Nephron (organoid): ENCODE data around the gene TPD52L2.
"Not testable (repeated sequence)": the region's sequence is repeated elsewhere in the genome, so short reads cannot be mapped to it uniquely, and the experiment has no call there.

Source experiments
- H3K27ac Mint-ChIP-seq, 3 experiments: 2 replicates each; pipeline ENCODE4 v1.8.0; 2020; ENCODE audit warnings: mixed read lengths in 3 of 3, mild to moderate bottlenecking in 2 of 3, moderate library complexity in 1 of 3
- H3K27me3 Mint-ChIP-seq: 2 replicates; pipeline ENCODE4 v1.8.0; 2021; ENCODE audit warnings: low read depth, mild to moderate bottlenecking, moderate library complexity, mixed read lengths
- H3K36me3 Mint-ChIP-seq: 2 replicates; pipeline ENCODE4 v1.8.0; 2020; ENCODE audit warnings: low read depth, mixed read lengths
- H3K4me1 Mint-ChIP-seq: 2 replicates; pipeline ENCODE4 v1.8.0; 2020; ENCODE audit warnings: mixed read lengths
- H3K4me3 Mint-ChIP-seq, 3 experiments: 2 replicates each; pipeline ENCODE4 v1.8.0; 2020; ENCODE audit warnings: mild to moderate bottlenecking in 3 of 3, mixed read lengths in 3 of 3, moderate library complexity in 2 of 3
- H3K9me3 Mint-ChIP-seq: 2 replicates; pipeline ENCODE4 v1.8.0; 2020; ENCODE audit warnings: mixed read lengths
- CTCF ChIP-seq, 3 experiments: fragments of 200-600 bp; sonication (generic); IDR thresholded peaks; one replicate each; pipeline ENCODE4 v1.5.0; 2021; ENCODE audit warnings: antibody characterized with exemption in 3 of 3; ENCODE audit not compliant: unreplicated experiment in 3 of 3

TPD52L2 gene

GRCh38 chr20:63929071-63929470 is 64.0 kb downstream of the TPD52L2 start:
- Mint-ChIP-seq H3K4me3 (no peak overlapping the region), H3K4me1 (peaks cover 5% of the 10 kb centered on the region), H3K27ac (no peak overlapping the region), H3K36me3 (peaks cover 55% of the 10 kb centered on the region), H3K9me3 (no peaks in the 10 kb centered on the region), H3K27me3 (no peaks in the 10 kb centered on the region)
- no peak for TF ChIP-seq CTCF (IDR thresholded peaks at IDR 0.05; ENCODE audit: unreplicated experiment in 3 of 3)

- not testable (repeated sequence) for H3K27ac Mint-ChIP-seq, H3K9me3 Mint-ChIP-seq, H3K4me3 Mint-ChIP-seq, H3K4me1 Mint-ChIP-seq, H3K27me3 Mint-ChIP-seq
- H3K36me3 Mint-ChIP-seq = peaks cover 59% of the 10 kb centered on the region
These were observed 64.4 kb downstream of the TPD52L2 start for GRCh38 chr20:63929473-63929883.

GRCh38 chr20:63930971-63931553 is 66.0 kb downstream of the TPD52L2 start:
- H3K9me3 Mint-ChIP-seq = no peaks in the 10 kb centered on the region
- TF ChIP-seq CTCF (IDR thresholded peaks at IDR 0.05; ENCODE audit: unreplicated experiment in 3 of 3) = no peak
- no peak overlapping the region for H3K27ac Mint-ChIP-seq
- H3K36me3 Mint-ChIP-seq = peaks cover 68% of the 10 kb centered on the region
- H3K4me1 Mint-ChIP-seq = peaks cover 9% of the 10 kb centered on the region
- H3K4me3 Mint-ChIP-seq = no peak overlapping the region
- no peaks in the 10 kb centered on the region for H3K27me3 Mint-ChIP-seq

- H3K27ac Mint-ChIP-seq = no peak overlapping the region
These were observed 66.7 kb downstream of the TPD52L2 start for GRCh38 chr20:63931735-63932134.

GRCh38 chr20:63932606-63933160 is 67.6 kb downstream of the TPD52L2 start:
- H3K27me3 Mint-ChIP-seq = no peaks in the 10 kb centered on the region
- H3K36me3 Mint-ChIP-seq = peaks cover 62% of the 10 kb centered on the region
- peaks cover 5% of the 10 kb centered on the region for H3K4me1 Mint-ChIP-seq
- TF ChIP-seq CTCF (IDR thresholded peaks at IDR 0.05; ENCODE audit: unreplicated experiment in 3 of 3) = no peak
- no peaks in the 10 kb centered on the region for H3K9me3 Mint-ChIP-seq
- H3K4me3 Mint-ChIP-seq = no peak overlapping the region
- no peak overlapping the region for H3K27ac Mint-ChIP-seq

More at GRCh38 chr20:63931735-63932134, 66.7 kb downstream of the TPD52L2 start:
- no peaks in the 10 kb centered on the region for H3K9me3 Mint-ChIP-seq
- H3K27me3 Mint-ChIP-seq = no peaks in the 10 kb centered on the region
- peaks cover 65% of the 10 kb centered on the region for H3K36me3 Mint-ChIP-seq
- peaks cover 5% of the 10 kb centered on the region for H3K4me1 Mint-ChIP-seq
- no peak overlapping the region for H3K4me3 Mint-ChIP-seq
- no peak for TF ChIP-seq CTCF (IDR thresholded peaks at IDR 0.05; ENCODE audit: unreplicated experiment in 3 of 3)

GRCh38 chr20:63933646-63934045 is 68.6 kb downstream of the TPD52L2 start:
- Mint-ChIP-seq H3K4me1 (peaks cover 5% of the 10 kb centered on the region), H3K27me3 (no peaks in the 10 kb centered on the region), H3K4me3 (no peak overlapping the region), H3K27ac (no peak overlapping the region), H3K9me3 (no peaks in the 10 kb centered on the region), H3K36me3 (peaks cover 59% of the 10 kb centered on the region)
- TF ChIP-seq CTCF (IDR thresholded peaks at IDR 0.05; ENCODE audit: unreplicated experiment in 3 of 3) = no peak
